Measurements from ENCODE around the gene DCP1B. TPM values are rescaled to one million over a fixed set of nuclear protein-coding genes. Genes with fewer than 3 reads are reported as not detected.

Gene DCP1B
- total and polyA plus RNA-seq, 7 donors, result 1.7 to 13.8 (median 9.9) TPM

DNA sequence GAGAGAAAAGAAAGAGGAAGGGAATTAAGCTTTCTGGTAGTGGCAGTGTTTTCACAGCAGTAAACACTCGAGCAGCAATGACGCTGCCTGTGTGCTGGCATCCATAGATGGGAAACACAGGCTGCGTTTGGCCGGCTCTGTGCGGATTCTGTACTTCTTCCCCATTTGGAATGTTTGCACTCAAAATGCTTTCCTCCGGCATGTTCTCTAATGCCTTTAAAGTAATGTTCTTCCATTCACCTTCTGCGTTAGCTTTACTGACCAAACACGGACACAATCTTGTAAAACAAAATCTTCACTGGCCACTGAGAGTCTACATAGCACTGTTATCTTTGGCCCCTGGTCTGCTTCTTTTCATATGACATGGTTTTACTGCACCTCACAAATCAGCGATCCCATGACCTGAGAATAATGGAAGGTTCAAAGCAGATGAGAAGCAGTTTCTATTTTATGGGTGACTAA is 31.4 kb downstream of the DCP1B start:
- 77 to 82% (median 78%) methylated on average over 9 of the region's 9 CpGs for WGBS, 3 donors
- peaks cover 25% of the 10 kb centered on the region for H3K4me1 ChIP-seq
- ATAC-seq (no peak), DNase-seq (no peak)
- H3K9me3 ChIP-seq, result no peaks in the 10 kb centered on the region
- TF ChIP-seq, protein P1, sequence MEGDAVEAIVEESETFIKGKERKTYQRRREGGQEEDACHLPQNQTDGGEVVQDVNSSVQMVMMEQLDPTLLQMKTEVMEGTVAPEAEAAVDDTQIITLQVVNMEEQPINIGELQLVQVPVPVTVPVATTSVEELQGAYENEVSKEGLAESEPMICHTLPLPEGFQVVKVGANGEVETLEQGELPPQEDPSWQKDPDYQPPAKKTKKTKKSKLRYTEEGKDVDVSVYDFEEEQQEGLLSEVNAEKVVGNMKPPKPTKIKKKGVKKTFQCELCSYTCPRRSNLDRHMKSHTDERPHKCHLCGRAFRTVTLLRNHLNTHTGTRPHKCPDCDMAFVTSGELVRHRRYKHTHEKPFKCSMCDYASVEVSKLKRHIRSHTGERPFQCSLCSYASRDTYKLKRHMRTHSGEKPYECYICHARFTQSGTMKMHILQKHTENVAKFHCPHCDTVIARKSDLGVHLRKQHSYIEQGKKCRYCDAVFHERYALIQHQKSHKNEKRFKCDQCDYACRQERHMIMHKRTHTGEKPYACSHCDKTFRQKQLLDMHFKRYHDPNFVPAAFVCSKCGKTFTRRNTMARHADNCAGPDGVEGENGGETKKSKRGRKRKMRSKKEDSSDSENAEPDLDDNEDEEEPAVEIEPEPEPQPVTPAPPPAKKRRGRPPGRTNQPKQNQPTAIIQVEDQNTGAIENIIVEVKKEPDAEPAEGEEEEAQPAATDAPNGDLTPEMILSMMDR (IDR thresholded peaks at IDR 0.05), result no peak
- no peak overlapping the region for H3K4me3 ChIP-seq
- peak overlapping the region; percentile 1 for H3K27ac ChIP-seq
- H3K27me3 ChIP-seq (ENCODE audit: insufficient read depth in 3 of 3, low read length in 2 of 3), result no peaks in the 10 kb centered on the region
- H3K36me3 ChIP-seq (ENCODE audit: insufficient read depth in 1 of 2, low read depth in 1 of 2), result no peaks in the 10 kb centered on the region
- intact Hi-C loops (cut with DNase I), result no loop called here

- H3K9me3 ChIP-seq, result no peaks in the 10 kb centered on the region
- no peaks in the 10 kb centered on the region for H3K27me3 ChIP-seq (ENCODE audit: insufficient read depth in 3 of 3, low read length in 2 of 3)
- no peak overlapping the region for H3K4me3 ChIP-seq
- H3K36me3 ChIP-seq (ENCODE audit: insufficient read depth in 1 of 2, low read depth in 1 of 2), result peaks cover 0 to 2% of the 10 kb centered on the region in 2 donors
- intact Hi-C loops (cut with DNase I), result no loop called here
- no peak overlapping the region for H3K27ac ChIP-seq
- 92 to 98% (median 93%) methylated on average over 1 of the region's 1 CpG for WGBS, 3 donors
- ATAC-seq, result no peak
- peaks cover 25% of the 10 kb centered on the region for H3K4me1 ChIP-seq
- TF ChIP-seq, protein P1 (IDR thresholded peaks at IDR 0.05), result no peak
- DNase-seq, result no peak
Observed at GRCh38 chr12:1972260-1972659, 32.0 kb downstream of the DCP1B start.

DNA sequence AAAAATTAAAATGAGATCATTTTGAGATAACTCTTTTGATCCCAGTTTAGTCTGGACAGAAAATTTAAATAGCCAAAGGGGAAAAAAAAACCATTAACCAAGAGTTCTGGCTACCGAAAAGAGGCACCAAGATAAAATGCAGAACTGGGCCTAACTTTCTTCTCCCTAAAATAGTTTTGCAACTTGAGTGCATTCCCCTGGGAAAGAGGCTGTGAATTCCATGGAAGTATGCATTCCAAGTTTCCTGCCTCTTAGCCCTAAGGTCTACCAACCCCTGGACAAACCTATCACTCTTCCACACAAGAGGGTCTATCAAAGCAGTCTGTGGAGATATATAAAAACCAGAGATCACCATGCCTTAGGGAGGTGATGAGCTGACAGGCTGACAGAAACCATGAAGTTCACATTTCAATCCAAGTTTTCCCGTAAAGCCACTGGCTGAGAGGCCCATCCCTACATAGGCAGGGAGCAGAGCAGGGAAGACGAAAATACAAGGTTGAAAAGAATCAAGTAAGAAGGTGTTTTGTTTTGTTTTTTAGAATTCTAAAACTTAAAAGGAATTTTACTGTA is 33.8 kb downstream of the DCP1B start:
- Histone ChIP-seq H3K4me3 (no peak overlapping the region), H3K27me3 (ENCODE audit: insufficient read depth in 3 of 3, low read length in 2 of 3) (no peaks in the 10 kb centered on the region), H3K36me3 (ENCODE audit: insufficient read depth in 1 of 2, low read depth in 1 of 2) (peaks cover 0 to 20% of the 10 kb centered on the region in 2 donors), H3K9me3 (no peaks in the 10 kb centered on the region), H3K4me1 (peaks cover 22% of the 10 kb centered on the region), H3K27ac (no peak overlapping the region)
- 79 to 88% (median 84%) methylated on average over 3 of the region's 3 CpGs for WGBS, 3 donors
- intact Hi-C loops (cut with DNase I), result no loop called here
- TF ChIP-seq, protein P1 (IDR thresholded peaks at IDR 0.05), result no peak
- ATAC-seq (no peak), DNase-seq (no peak)

DNA sequence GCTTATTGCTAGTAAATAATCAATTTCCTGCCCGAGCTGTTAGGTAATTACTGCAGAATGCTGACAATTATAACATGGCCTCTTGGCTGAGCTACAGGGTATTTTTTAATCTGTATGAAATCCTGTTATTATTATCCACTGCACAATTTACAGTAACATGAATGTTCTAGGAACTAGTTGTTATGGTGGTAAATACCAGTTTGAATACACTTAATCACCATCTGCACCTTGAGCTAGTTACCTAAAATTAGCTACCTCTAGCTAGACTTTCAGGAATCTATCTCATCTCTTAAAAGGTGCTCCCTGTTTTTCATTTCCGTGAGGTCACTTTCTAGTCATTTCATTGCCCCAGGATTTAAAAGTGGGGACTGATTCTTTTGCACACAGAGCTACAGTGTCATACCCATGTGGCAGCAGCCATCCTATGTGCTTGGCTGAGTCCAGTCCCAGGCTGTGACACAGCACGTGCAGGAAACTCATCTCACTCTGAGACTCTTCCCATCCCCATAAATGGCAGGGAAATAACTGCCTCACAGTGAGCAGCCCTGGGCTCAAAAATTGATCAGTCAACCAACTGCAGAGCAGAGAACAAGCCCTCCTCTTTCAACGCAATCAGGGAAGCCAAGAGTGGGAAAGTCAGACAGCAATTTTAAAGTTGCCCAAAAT is 37.6 kb downstream of the DCP1B start:
- Histone ChIP-seq H3K4me1 (peaks cover 13% of the 10 kb centered on the region), H3K4me3 (no peak overlapping the region), H3K27ac (no peak overlapping the region), H3K9me3 (no peaks in the 10 kb centered on the region), H3K36me3 (ENCODE audit: insufficient read depth in 1 of 2, low read depth in 1 of 2) (peaks cover 0 to 56% of the 10 kb centered on the region in 2 donors), H3K27me3 (ENCODE audit: insufficient read depth in 3 of 3, low read length in 2 of 3) (no peaks in the 10 kb centered on the region)
- ATAC-seq, result no peak
- DNase-seq, result no peak
- TF ChIP-seq, protein P1 (IDR thresholded peaks at IDR 0.05), result no peak
- WGBS, 3 donors, result 83 to 93% (median 85%) methylated on average over 4 of the region's 4 CpGs
- intact Hi-C loops (cut with DNase I), result no loop called here
